ENCODE data around the gene TBC1D10B. TPM values are rescaled to one million over a fixed set of nuclear protein-coding genes. Genes with fewer than 3 reads are reported as not detected.
A peak's percentile ranks its signal among the peaks of the same experiment; 100 is the strongest.

Gene TBC1D10B
- total RNA-seq, 1 donor, result 31.5 TPM

DNA sequence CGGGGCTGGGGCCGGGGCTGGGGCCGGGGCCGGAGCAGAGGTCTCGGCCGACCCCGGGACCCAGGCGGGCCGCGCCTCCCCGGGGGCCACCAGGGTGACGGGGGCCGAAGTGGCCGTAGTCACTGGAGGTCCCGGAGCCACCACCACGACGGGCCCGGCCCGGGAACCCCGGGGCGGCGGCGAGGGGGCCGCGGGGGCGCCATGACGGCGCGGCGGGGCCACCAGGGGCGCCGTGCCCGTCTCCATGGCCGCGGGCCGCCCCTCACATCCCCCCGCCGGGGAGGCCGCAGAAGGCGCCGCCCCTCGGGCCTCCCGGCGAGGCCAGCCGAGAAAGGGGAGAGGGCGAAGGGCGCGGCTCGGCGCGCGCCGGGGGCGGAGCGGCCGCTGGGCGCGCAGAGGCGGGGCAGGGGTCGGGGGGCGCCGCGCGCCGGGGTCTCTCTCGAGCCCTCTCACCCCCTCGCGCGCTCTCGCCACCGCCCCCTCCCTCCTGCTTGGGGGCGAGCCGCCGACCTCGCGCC is 297 bp downstream of the TBC1D10B start:
- Histone ChIP-seq H3K4me3 (ENCODE audit: insufficient read depth, low read length) (peak overlapping the region; percentile 82), H3K79me2 (ENCODE audit: insufficient read depth, low read length) (peaks cover 51% of the 10 kb centered on the region), H3K9me3 (ENCODE audit: low read depth, low read length) (no peaks in the 10 kb centered on the region), H3K4me1 (ENCODE audit: insufficient read depth, low read length) (peaks cover 24% of the 10 kb centered on the region), H3K27ac (ENCODE audit: low read depth, low read length) (no peak overlapping the region), H3K27me3 (ENCODE audit: insufficient read depth, low read length) (no peaks in the 10 kb centered on the region), H3K36me3 (ENCODE audit: insufficient read depth, low read length) (peaks cover 10% of the 10 kb centered on the region), H4K20me1 (ENCODE audit: insufficient read depth, low read length) (peaks cover 40% of the 10 kb centered on the region), H3K4me2 (ENCODE audit: insufficient read depth, low read length) (peak overlapping the region; percentile 98), H2AFZ (ENCODE audit: low read length) (no peak overlapping the region)
- TF ChIP-seq, protein P1, sequence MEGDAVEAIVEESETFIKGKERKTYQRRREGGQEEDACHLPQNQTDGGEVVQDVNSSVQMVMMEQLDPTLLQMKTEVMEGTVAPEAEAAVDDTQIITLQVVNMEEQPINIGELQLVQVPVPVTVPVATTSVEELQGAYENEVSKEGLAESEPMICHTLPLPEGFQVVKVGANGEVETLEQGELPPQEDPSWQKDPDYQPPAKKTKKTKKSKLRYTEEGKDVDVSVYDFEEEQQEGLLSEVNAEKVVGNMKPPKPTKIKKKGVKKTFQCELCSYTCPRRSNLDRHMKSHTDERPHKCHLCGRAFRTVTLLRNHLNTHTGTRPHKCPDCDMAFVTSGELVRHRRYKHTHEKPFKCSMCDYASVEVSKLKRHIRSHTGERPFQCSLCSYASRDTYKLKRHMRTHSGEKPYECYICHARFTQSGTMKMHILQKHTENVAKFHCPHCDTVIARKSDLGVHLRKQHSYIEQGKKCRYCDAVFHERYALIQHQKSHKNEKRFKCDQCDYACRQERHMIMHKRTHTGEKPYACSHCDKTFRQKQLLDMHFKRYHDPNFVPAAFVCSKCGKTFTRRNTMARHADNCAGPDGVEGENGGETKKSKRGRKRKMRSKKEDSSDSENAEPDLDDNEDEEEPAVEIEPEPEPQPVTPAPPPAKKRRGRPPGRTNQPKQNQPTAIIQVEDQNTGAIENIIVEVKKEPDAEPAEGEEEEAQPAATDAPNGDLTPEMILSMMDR (IDR thresholded peaks at IDR 0.05; ENCODE audit: extremely low read depth, low read depth, low read length), result no peak
- no peak for DNase-seq (ENCODE audit: insufficient read length, low spot score, missing footprints)

- no peaks in the 10 kb centered on the region for H3K27me3 ChIP-seq (ENCODE audit: insufficient read depth, low read length)
- H2AFZ ChIP-seq (ENCODE audit: low read length), result peak overlapping the region; percentile 5
- H3K4me2 ChIP-seq (ENCODE audit: insufficient read depth, low read length), result peak overlapping the region; percentile 98
- DNase-seq (ENCODE audit: insufficient read length, low spot score, missing footprints), result peak; percentile 89
- H3K36me3 ChIP-seq (ENCODE audit: insufficient read depth, low read length), result peaks cover 16% of the 10 kb centered on the region
- TF ChIP-seq, protein P1 (IDR thresholded peaks at IDR 0.05; ENCODE audit: extremely low read depth, low read depth, low read length), result no peak
- H3K4me1 ChIP-seq (ENCODE audit: insufficient read depth, low read length), result peaks cover 24% of the 10 kb centered on the region
- peaks cover 43% of the 10 kb centered on the region for H4K20me1 ChIP-seq (ENCODE audit: insufficient read depth, low read length)
- H3K4me3 ChIP-seq (ENCODE audit: insufficient read depth, low read length), result peak overlapping the region; percentile 82
- peak overlapping the region; percentile 77 for H3K27ac ChIP-seq (ENCODE audit: low read depth, low read length)
- no peaks in the 10 kb centered on the region for H3K9me3 ChIP-seq (ENCODE audit: low read depth, low read length)
- H3K79me2 ChIP-seq (ENCODE audit: insufficient read depth, low read length), result peaks cover 58% of the 10 kb centered on the region
Observed at GRCh38 chr16:30369091-30369937, 980 bp downstream of the TBC1D10B start.

DNA sequence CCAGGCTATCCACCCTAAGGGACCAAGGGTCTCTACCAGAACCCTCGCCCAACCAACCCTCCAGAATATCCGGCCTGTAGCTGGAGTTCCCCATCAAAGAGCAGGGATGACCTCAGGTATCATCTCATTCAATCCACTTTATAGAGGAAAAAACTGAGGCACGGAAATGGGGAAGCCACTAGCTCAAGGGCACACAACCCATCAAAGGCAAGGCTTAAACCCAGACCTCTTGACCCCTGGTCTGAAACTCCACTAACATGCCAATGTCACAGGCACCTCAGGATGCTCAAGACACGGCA is 1.6 kb downstream of the TBC1D10B start:
- no peak overlapping the region for H2AFZ ChIP-seq (ENCODE audit: low read length)
- peaks cover 64% of the 10 kb centered on the region for H3K79me2 ChIP-seq (ENCODE audit: insufficient read depth, low read length)
- peaks cover 17% of the 10 kb centered on the region for H3K36me3 ChIP-seq (ENCODE audit: insufficient read depth, low read length)
- no peaks in the 10 kb centered on the region for H3K27me3 ChIP-seq (ENCODE audit: insufficient read depth, low read length)
- peak overlapping the region; percentile 98 for H3K4me2 ChIP-seq (ENCODE audit: insufficient read depth, low read length)
- peak overlapping the region; percentile 82 for H3K4me3 ChIP-seq (ENCODE audit: insufficient read depth, low read length)
- no peak for DNase-seq (ENCODE audit: insufficient read length, low spot score, missing footprints)
- H3K9me3 ChIP-seq (ENCODE audit: low read depth, low read length), result no peaks in the 10 kb centered on the region
- peaks cover 24% of the 10 kb centered on the region for H3K4me1 ChIP-seq (ENCODE audit: insufficient read depth, low read length)
- TF ChIP-seq, protein P1 (IDR thresholded peaks at IDR 0.05; ENCODE audit: extremely low read depth, low read depth, low read length), result no peak
- H3K27ac ChIP-seq (ENCODE audit: low read depth, low read length), result peak overlapping the region; percentile 77
- H4K20me1 ChIP-seq (ENCODE audit: insufficient read depth, low read length), result peaks cover 43% of the 10 kb centered on the region

DNA sequence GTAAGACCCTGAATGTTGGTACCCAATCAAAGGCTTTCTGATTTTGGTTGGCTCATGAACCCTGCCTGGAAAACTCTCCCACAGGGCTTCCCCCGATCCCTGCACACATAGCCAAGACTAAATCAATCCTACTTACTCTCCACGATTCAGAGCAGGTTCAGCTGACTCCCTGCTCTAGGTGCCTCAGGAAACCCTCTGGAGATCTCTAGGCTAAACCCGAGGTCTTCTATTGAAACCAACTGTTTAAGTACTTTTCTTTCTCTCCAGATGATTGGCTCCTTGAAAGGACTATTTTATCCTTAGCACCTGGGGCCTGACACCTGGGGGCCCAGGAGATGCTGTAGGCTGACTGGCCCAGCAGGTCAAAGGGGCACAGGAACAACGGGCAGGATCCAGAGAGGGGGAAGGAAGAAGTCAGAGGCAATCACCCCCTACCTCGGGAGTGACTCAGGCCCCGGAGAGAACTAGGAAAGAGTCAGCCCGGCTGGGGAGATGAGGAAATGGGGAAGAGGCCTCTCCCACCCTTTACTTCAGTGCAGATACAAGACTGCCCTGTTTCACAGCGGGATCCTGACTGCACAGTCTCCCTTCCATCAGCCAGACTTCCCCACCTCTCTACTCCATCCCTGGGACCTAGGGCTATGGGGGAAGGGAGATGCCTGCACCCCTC is 2.0 kb downstream of the TBC1D10B start:
- peaks cover 43% of the 10 kb centered on the region for H4K20me1 ChIP-seq (ENCODE audit: insufficient read depth, low read length)
- peak overlapping the region; percentile 77 for H3K27ac ChIP-seq (ENCODE audit: low read depth, low read length)
- H3K4me1 ChIP-seq (ENCODE audit: insufficient read depth, low read length), result peaks cover 24% of the 10 kb centered on the region
- TF ChIP-seq, protein P1 (IDR thresholded peaks at IDR 0.05; ENCODE audit: extremely low read depth, low read depth, low read length), result no peak
- no peaks in the 10 kb centered on the region for H3K9me3 ChIP-seq (ENCODE audit: low read depth, low read length)
- peak overlapping the region; percentile 82 for H3K4me3 ChIP-seq (ENCODE audit: insufficient read depth, low read length)
- H3K4me2 ChIP-seq (ENCODE audit: insufficient read depth, low read length), result peak overlapping the region; percentile 98
- H3K79me2 ChIP-seq (ENCODE audit: insufficient read depth, low read length), result peaks cover 69% of the 10 kb centered on the region
- no peaks in the 10 kb centered on the region for H3K27me3 ChIP-seq (ENCODE audit: insufficient read depth, low read length)
- peaks cover 22% of the 10 kb centered on the region for H3K36me3 ChIP-seq (ENCODE audit: insufficient read depth, low read length)
- no peak overlapping the region for H2AFZ ChIP-seq (ENCODE audit: low read length)
- DNase-seq (ENCODE audit: insufficient read length, low spot score, missing footprints), result peak; percentile 95
